Testis (tissue), 2 donors: ENCODE measurements around the gene LILRA1.
"Not testable (repeated sequence)": the region's sequence is repeated elsewhere in the genome, so short reads cannot be mapped to it uniquely, and the experiment has no call there.

ENCODE experiments used
- CTCF ChIP-seq, 3 experiments: fragments of 450-650 bp in 2 of 3; fragments of 200-600 bp in 1 of 3; sonication (generic) in 1 of 3; IDR thresholded peaks; one replicate each; pipeline ENCODE4 v1.5.1; 2016 to 2019; ENCODE audit warnings: antibody characterized with exemption in 3 of 3, mild to moderate bottlenecking in 2 of 3, moderate library complexity in 1 of 3
- POLR2A ChIP-seq: fragments of 450-650 bp; IDR thresholded peaks from one replicate; pipeline ENCODE4 v1.6.1; 2017; ENCODE audit warnings: antibody characterized with exemption, mild to moderate bottlenecking, moderate library complexity

DNA sequence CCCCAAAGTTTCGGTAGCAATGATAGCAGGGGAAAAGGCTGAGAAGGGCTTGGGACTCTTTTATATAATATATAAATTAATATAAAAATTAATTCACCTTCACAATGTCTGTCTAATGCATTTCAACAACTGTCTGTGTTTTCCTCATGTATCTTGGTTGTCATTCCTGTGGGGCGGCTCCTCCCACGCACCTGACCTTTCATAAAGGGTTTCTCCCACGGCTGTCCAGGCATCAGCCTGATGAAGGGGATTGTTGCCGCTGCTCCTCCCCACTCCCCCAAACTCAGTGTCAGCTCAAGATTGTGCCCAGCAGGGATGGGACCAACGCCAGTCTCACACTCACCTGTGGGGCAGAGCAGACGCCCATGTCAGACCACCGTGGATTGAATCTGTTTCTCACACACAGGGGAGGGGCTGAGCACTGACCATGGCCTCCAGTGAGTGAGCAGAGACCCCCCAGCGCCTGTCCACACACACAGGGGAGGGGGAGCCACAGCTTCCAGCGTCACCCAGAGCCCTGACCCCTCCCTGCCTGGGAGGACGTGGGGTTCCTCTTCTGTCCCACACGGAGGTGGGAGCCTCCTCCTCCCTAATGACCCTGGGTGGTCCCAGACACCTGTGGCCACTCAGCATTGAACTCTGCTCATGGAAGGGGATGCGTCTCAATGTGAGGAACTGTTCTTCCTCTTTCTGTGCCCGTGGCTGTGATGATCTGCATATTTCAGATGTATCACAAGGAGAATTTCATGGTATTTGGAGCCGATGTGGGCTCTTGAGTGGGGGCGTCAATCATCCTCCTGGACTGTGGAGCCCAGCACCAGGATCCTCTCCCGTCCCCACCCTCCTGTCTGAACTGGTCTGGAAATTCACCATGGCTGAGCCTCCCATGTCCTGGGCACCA, 21.5 kb upstream of the LILRA1 start:
- TF ChIP-seq CTCF (IDR thresholded peaks at IDR 0.05); POLR2A: not testable (repeated sequence)
